SKM-1 (cell line): Measurements from ENCODE around the gene SLC6A6.
"Not testable (repeated sequence)": the region's sequence is repeated elsewhere in the genome, so short reads cannot be mapped to it uniquely, and the experiment has no call there.

Experiments used
- DNase-seq: peaks from one replicate; lab custom pipeline; 2025; ENCODE audit not compliant: unreplicated experiment; lab: John Stamatoyannopoulos, UW

Gene SLC6A6

DNA sequence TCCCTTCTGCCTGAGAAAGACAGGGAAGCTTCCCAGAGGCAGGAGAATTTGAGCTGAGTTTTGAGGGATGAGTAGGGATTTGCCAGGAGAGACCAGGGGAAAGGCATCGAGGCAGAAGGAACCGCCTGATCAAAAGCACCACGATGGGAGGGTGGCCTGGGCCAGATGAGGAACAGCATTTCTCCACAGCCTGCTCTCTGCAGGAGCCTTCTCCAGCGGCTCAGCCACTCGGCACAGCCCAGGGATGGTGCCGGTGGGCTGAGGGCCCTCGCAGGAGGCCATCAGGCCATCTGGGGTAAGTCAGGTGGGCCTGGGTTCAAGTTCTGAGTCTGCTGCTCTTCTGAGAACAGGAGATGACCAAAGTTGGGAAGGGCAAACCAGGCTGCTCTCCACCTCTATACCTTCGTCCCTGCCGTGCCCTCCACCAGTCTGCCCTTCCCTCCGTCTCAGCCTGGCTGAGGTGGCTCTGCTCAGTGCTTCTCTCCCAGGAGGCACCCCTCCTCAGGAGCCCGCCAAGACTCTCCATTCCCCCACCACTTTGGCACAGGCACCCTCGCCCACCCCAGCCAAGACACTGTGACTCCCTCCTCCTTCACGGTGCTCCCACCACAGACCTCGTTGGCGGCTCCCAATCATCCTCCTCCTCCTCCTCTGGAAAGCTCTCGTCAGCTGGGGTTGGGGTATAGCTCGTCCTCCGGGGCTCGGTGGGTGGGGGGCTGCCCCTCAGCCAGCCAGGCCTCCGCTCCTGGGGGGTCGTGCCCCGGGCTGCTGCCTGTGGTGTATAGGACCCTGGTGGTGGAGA is 102.8 kb downstream of the SLC6A6 start:
- no peak for DNase-seq

DNA sequence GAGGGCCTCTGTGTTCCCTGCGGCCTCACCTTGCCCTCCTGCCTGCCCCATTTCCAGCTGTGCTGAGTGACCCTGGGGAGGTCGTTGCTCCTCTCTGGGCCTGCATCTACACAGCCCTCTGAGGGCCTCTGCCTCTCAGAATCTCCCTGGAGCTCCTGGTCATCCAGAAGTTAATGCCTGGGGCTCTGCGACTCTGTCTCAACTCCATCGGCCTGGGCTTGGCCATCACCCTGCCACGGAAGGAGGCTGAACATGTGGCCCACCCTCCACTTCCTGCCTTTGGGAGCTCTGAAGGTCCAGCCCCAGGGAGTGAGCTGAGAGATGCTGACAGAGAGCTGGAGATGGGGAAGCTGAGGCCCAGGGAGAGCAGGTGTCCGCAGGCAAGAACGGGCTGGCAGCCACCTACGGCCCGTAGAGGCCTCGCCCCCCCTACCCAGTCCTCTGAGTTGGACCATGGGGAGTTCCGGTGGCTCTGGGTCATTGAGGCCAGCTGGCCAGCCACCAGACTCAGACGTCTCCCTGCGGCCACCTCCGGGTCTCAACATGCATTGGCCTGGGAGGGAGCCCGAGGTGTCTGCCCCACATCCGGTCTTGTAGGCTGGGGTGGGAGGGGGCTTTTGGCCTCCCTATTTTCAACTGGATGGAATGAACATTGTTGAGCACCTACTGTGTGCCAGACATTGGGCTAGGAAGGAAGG is 103.5 kb downstream of the SLC6A6 start:
- no peak for DNase-seq

DNA sequence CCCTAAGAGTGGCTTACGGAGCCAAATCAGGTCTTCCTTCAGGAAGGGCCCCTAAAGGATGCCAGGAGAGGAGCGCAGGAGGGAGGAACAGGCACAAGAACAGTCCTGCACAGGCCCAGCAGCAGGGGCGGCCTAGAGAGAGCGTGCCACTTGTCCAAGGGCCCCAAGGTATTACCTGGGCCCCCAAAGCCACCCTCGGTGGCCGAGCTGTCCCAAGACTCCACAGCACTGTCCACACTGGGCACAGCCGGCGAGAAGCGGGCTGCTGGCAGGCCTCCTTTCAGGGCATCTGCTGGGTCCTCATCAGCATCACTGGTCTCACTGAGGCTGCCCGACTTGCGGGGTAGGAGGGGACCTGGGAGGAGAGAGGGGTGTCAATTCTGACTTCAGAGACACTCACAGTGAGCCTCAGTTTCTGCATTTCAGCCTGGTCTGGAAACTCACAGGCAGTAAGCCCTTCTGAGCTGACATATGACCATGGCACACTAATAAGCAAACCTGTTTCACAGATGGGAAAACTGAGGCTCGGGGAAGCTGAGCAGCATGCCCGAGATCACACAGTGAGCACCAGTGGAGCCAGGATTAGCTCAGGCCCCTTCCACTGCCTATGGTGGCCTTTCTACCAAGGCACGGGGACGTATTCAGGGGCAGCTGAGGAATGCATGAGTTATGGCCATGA is 104.4 kb downstream of the SLC6A6 start:
- DNase-seq: no peak

DNA sequence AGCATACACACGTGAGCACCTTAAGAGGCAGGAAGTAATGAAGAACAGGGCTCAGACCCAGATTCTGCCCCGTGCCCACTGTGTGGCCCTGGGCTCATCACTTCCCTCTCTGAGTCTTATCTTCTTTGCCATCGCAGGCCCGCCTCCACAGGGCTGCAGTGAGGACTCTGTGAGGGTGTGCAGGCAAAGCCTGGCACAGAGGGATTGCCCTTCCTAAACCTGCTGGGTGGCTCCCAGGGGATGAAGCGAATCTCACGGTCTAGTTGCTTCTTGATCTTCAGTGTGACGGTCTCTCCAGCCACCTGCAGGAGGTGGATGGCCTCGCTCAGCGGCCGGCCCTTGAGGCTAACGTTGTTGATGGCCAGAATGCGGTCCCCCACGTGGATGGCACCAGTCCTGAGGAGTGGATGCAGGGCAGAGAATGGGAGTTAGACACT is 104.9 kb downstream of the SLC6A6 start:
- no peak for DNase-seq

DNA sequence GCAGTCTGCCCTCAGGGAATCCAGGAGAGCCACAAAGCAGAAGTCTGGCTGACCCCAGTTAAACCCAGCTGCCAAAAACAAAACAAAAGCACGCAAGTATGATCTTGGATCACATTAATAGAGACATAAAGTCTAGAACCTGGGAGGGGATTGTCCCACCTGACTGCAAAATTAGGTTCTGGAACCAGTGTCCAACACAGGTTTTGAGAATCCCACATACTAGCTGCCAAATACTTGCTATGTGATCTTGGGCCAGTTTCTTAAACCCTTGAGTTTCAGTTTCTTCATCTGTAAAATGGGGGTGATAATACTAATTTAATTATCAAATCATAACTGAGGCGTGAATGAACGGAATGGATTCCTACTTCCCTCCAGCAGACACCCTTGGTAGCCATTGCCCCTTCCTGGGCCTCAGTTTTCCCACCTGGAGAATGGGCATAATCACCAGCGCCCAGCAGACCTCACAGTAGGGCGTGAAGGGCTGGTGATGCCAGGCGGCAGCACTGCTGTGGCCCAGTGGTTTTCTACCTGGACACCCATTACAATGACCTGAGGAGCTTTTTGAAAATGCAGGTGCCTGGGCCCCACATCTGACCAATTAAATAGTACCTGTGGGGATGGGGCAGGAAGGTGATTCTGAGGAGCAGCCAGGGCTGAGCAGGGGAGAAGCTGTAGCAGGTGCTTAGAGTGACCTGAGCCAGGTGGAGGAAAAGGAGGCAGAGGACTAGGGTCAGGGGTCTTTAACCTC is 105.5 kb downstream of the SLC6A6 start:
- DNase-seq: no peak

DNA sequence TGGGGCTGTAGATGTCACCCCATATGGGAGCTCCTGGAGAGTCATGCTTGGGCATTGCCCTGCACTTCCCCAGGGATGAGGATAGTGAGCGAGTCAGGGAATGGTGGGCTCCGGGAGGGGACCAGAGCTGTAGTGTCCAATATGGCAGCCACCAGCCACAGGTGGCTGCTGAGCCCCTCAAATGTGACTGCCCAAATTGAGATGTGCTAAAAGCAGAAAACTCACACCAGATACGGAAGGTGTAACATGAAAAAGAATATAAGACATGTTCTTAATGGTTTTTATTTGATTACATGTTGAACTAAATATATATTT is 106.1 kb downstream of the SLC6A6 start:
- DNase-seq: no peak

DNA sequence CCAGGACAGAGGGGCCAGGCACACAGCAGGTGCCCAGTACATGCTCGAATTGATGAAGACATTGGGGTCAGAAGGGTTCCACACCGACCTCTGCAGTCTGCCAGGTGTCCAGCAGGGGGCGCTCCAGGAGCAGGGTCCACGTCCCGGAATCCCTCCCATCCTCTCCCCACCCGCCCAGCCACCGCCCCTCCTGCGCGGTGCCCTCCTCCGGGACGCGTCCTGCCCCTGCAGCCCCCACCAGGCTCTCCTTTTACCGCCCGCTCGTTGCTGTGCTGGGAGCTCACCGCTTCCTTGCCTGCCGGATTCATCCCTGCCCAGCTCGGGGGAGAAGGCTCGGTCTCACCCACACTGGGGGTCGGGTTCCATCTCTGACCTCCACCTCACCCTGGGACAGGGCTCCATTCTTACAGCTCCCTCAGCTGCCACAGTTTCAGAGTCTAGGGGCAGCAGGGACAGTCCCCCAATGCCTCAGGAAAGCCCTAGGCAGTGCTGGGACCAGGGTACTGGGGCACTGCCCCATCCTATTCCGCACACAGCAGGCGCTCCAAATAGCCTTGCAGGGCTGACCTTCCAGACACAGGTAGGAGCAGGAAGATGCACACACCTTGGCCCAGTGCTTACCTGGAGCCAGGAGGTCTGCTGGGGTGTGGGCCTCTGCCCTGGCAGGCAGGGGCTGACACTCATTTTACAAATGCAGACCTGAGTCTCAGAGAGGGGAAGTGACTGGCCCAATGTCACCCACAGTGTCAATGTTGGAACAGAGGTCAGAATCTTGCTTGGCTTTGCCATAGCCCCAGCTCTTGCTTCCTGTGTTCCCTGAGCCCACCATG is 106.8 kb downstream of the SLC6A6 start:
- DNase-seq: peak; percentile 32

DNA sequence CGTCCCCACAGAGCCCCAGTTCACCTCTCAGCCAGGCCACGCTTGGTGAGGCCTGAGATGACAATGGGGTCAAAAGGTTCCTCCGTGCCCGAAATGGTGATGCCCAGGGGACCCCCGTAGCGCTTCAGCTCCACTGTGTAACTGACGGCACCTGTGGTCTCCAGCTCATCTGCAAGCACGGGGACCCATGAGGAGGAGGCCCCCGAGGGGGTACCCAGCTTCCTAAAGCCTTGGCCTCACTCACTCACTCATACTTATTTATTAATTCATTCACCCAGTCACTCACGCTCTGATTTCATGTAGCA is 107.3 kb downstream of the SLC6A6 start:
- no peak for DNase-seq

DNA sequence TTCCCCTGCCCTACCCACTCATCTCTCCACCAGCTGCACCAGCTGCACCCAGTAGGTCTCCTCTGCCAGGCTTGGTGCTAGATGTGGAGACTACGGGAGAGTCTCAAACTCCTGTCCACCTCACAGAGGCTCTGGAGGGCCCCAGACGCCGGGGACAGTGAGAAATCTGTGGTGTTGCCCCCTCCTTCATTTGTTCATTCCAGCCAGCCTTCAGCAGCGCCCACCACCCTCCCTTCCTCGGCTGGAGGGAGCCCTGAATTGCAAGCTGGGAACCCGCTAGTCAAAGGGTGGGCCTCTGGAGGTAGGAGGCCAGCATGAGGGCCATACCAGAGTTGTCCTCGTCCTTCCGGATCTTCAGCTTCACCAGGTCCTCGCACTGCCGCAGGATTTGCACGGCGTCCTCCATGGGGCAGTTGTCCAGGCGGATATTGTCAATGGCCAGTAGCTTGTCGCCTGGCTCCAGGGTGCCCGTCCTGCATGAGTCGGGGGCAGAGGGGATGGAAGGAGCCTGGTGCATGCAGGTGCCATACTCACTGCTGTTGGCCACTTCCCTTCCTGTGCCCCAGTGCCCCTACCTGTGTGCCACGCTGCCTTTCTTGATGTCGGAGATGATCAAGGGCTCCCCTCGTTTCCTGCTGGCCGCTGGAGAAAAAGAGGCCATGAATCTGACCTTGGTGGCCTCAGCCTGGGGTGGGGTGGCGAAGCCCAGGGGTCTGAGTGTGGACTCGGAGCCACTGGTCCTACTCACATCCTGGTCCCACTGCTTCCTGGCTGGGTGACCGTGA is 108.6 kb downstream of the SLC6A6 start:
- no peak for DNase-seq

DNA sequence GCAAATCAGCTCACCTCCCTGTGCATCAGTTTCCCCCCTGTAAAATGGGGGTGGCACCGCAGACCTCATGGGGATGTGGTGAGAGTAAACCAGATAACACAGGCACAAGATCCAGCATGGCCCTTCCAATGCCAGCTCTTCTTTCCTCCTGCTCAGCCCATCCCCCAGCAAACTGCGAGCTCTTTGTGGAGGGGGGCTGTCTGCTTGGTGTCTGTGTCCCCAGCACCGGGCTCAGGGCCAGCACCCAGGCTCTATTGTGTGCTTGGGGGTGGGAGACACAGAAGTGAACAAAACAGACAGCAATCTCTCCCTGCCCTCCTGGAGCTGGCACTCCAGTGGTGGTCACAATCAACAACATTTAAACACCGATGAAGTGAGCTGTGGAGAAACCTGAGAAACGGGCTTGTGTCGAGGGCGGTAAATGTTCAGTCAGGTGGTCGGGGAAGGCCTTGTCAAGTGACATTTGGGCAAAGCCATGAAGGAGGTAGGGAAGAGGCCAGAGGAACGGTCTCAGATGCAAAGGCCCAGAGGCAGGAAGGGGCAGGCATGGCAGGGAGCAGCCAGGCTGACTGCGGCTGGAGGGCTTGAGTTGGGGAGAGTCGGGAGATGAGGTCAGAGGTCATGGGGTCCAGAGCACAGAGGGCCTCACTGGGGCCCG is 109.3 kb downstream of the SLC6A6 start:
- DNase-seq: no peak

DNA sequence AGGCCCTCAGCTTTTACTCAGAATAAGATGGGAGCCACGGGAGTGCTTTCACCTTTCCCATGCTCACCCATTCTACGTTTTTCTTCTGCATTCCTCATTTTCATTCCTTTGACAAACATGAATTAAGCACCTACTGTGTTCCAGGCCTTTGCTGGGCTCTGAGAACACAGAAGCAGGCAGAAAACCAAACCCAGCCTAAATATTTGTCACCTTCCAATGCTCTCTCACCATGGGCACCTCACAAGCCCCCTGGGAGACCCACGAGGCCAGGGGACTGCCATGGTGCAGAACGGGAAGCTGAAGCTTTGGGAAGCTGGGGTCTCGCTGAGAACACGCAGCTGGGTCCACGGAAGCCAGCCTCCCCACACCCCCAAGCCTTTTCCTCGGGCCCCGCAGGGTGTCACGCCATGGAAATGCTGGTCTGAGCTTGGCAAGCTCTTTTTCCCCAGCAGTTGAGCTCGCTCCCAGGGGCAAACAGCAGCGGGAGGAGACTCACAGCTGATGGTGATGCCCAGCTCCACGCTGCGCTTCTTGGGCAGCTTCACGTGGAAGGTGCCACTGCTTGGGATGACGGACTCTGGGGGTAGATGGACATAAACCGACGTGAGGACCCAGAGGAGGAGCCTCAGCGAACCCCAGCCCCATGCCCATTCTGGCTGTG is 110.0 kb downstream of the SLC6A6 start:
- DNase-seq: no peak

DNA sequence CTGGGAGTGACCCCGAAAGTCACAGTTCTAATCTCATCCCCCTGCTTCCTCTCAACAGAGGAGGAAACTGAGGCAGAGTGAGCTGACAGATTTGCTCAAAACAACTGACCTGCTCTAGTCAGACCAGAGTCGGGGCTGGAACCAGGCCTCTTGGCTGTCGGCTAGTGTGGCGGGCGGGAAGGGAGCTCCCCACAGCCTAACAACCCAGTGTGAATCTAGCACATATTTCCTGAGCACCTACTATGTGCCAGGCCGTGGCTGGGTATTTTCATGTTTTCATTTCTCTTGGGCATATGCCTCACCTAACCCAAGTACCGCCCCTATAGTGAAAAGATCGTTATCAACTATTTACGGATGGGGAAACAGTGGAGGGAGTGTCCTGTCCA is 110.5 kb downstream of the SLC6A6 start:
- DNase-seq: no peak

DNA sequence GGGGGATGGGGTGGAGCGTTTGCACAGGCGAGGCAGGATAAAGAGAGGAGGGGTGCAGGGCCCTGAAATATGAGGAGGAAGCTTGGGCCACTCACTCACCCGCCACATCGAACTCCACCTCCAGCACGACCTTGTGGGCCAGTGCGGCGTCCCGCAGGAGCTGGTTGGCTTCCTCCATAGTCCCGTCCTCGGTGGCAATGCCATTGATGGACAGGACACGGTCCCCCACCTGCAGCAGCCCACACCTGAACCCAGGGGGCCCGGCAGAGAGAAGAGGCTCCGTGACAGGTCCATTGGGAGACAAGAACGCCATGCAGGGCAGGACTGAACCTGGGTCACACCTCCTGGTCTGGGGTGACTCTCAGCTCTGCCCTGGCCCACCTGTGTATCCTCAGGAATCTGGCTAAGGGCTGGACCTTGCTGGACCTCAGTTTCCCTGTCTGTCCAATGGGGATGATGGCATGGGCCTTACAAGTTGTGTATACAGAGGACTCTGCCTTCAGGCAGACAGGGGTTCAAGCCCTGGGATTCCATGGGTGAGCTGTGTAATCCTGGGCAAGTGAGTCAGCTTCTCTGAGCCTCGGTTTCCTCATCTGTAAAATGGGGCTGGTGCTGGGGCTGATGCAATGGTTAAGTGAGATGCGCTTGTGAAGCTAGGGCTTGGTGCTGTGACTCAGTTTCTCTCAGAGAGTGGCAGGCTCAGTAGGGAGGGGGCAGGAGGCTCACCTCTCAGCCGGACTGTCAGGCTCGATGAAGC is 111.3 kb downstream of the SLC6A6 start:
- DNase-seq: no peak

DNA sequence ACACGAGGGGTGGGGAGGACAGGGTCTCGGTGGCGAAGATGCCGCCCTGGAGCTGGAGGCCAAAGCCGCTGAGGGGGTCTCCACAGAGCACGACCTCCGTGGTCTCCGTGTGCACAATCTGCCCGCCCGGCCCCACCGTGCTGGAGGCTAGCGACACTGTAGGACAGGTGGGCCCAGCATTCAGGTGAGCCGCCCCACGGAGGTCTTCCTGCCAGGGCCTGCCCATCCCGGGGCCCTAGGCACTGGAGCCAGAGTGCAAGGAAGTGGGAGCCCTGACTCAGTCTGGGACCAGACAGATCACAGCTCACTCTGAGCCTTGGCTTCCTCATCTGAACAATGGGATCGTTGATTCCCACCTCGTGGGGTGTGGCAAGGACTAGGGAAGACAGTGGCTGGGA is 111.9 kb downstream of the SLC6A6 start:
- DNase-seq: no peak

DNA sequence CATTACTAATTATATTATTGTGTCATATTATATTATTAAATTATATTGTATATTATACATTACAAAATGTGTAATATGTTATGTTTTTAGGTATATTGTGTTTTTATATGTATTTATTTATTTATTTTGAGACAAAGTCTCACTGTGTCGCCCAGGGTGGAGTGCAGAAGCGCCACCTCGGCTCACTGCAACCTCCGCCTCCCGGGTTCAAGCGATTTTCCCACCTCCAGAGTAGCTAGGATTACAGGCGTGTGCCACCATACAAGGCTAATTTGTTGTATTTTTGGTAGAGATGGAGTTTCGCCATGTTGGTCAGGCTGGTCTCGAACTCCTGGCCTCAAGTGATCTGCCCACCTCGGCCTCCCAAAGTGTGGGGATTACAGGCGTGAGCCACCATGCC is 113.1 kb downstream of the SLC6A6 start:
- DNase-seq: not testable (repeated sequence)

DNA sequence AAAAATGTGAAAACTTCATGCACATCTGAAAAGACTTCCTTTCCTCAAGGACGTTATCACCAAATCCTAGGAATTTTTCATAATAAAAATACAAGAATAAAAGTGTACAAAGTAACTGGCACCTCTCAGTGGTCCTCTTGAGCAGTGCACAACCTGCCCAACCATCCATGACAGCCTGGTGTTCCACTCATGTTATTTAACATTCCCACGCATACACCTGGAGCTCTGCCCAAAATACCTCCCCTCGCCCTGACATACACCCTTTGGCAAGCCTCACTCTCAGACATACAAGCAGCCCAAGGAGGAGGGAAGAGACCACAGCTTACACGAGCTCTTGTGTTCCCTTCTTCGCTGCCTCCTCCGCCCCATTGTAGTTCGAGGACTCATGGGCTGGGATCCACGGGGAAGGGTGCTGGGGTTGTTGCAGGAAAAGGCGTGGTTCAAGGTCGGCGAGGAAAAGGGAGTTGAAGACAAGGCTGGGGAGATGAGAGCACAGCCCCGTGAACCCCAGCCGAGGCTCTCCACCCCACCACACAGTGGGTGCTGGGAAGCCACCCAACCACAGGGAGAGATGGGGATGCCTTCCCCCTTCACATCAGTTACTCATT is 114.4 kb downstream of the SLC6A6 start:
- no peak for DNase-seq

DNA sequence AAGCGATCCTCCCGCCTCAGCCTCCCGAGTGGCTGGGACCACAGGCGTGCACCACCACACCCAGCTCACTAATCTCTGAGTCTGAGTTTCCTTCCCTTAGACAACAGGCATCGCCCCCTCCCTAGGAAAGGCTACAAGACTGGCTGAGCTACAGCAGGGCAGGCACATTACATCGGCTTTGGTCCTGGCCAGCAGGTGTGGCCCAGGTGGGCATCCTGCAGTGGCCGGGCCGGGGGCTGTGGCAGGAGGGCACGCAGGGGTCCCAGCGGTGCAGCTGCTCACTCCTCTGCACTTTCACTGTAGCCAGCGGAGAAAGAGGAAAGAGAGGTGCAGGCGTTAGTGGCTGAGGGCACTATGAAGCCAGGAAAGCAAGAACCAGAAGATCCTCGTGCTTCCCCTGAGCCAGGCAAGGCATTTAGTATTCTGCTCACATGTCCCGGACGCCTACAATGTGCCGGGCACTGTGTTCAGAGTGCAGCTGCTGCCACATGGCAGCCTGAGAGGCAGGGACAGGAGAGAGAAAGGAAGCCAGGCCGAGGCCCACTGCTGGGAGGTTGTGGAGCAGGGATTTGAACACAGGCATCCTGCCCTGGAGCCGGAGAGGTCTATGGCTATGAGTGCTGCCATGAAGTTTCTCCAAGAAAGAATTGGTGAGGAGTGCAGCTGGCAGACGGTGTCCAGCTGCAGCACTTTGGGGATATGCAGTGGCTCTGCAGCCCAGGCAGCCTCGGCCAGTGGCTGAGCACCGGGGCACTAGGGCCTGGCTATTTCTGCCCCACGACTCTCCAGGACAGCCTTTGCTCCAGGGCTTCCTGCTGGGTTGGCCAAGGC is 115.4 kb downstream of the SLC6A6 start:
- no peak for DNase-seq
